ENCODE results near the gene A4GALT.

DNA sequence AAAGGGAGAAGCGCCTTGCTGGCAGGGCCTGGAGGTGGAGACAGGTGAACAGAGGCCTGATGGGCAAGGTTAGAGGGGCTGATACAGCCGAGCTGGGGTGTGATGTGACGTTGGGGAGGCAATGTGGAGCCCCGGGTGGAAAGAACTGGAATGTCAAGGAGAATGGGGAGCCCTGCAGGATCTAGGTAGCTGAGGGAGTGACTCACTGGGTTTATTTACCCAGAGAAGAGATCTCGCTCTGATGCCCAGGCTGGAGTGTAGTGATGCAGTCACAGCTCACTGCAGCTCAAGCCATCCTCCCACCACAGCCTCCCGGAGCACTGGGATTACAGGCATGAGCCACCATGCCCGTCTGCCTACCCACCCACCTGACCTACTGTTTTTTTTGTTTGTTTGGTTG lies 69.5 kb downstream of the A4GALT start:
- TF ChIP-seq, protein P1, sequence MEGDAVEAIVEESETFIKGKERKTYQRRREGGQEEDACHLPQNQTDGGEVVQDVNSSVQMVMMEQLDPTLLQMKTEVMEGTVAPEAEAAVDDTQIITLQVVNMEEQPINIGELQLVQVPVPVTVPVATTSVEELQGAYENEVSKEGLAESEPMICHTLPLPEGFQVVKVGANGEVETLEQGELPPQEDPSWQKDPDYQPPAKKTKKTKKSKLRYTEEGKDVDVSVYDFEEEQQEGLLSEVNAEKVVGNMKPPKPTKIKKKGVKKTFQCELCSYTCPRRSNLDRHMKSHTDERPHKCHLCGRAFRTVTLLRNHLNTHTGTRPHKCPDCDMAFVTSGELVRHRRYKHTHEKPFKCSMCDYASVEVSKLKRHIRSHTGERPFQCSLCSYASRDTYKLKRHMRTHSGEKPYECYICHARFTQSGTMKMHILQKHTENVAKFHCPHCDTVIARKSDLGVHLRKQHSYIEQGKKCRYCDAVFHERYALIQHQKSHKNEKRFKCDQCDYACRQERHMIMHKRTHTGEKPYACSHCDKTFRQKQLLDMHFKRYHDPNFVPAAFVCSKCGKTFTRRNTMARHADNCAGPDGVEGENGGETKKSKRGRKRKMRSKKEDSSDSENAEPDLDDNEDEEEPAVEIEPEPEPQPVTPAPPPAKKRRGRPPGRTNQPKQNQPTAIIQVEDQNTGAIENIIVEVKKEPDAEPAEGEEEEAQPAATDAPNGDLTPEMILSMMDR (IDR thresholded peaks at IDR 0.05): no peak
- TF ChIP-seq POLR2A (IDR thresholded peaks at IDR 0.05): no peak
